Liver (tissue), 9 donors: ENCODE results near the gene C19orf81. TPM values are rescaled to one million over a fixed set of nuclear protein-coding genes. Genes with fewer than 3 reads are reported as not detected.
"Not testable (repeated sequence)": the region's sequence is repeated elsewhere in the genome, so short reads cannot be mapped to it uniquely, and the experiment has no call there.

Experiments
- DNase-seq: peaks from one replicate; pipeline ENCODE4 v3.0.0-alpha.2; 2017; ENCODE audit warnings: low spot score
- H3K27ac ChIP-seq, 2 donors: one replicate each; pipeline ENCODE4 v1.7.0; 2013; ENCODE audit warnings: inconsistent platforms in 2 of 2, low read length in 2 of 2, control low read depth in 1 of 2, low read depth in 1 of 2, mild to moderate bottlenecking in 1 of 2
- H3K27me3 ChIP-seq, 4 donors: one replicate each; pipeline versions ENCODE4 v1.6.1 to v1.7.0; 2013; ENCODE audit warnings: low read length in 3 of 4, inconsistent platforms in 1 of 4, mild to moderate bottlenecking in 1 of 4, moderate library complexity in 1 of 4; ENCODE audit not compliant: control insufficient read depth in 4 of 4, insufficient read depth in 4 of 4
- H3K36me3 ChIP-seq, 4 donors: one replicate each; pipeline versions ENCODE4 v1.6.1 to v1.7.0; 2013; ENCODE audit warnings: low read length in 3 of 4, mild to moderate bottlenecking in 3 of 4, low read depth in 1 of 4, moderate library complexity in 1 of 4; ENCODE audit not compliant: control insufficient read depth in 4 of 4, insufficient read depth in 3 of 4
- H3K4me1 ChIP-seq, 4 donors: one replicate each; pipeline versions ENCODE4 v1.6.1 to v1.7.0; 2013; ENCODE audit warnings: low read length in 3 of 4, mild to moderate bottlenecking in 3 of 4, moderate library complexity in 1 of 4; ENCODE audit not compliant: control insufficient read depth in 4 of 4, insufficient read depth in 4 of 4
- H3K4me3 ChIP-seq, 3 donors: one replicate each; pipeline versions ENCODE4 v1.6.1 to v1.7.0; 2013; ENCODE audit warnings: low read length in 3 of 3, control low read depth in 1 of 3, low read depth in 1 of 3, mild to moderate bottlenecking in 1 of 3
- H3K9ac ChIP-seq, 2 donors: one replicate each; pipeline ENCODE4 v1.7.0; 2013; ENCODE audit warnings: low read length in 2 of 2, mild to moderate bottlenecking in 2 of 2, moderate library complexity in 2 of 2, control low read depth in 1 of 2, low read depth in 1 of 2
- H3K9me3 ChIP-seq, 4 donors: one replicate each; pipeline versions ENCODE4 v1.6.1 to v1.7.0; 2013; ENCODE audit warnings: low read length in 3 of 4; ENCODE audit not compliant: control insufficient read depth in 4 of 4
- CTCF ChIP-seq: fragments of 150-350 bp; IDR thresholded peaks from 2 replicates; pipeline ENCODE4 v1.5.1; 2017; ENCODE audit warnings: improper control_type of control experiment, low read depth, low read length; ENCODE audit not compliant: missing input control
- EGR1 ChIP-seq, 2 donors: IDR thresholded peaks; 2 replicates each; pipeline ENCODE4 v1.6.1; 2016 to 2018; ENCODE audit warnings: antibody characterized with exemption in 2 of 2, low read depth in 2 of 2
- FOXA2 ChIP-seq: IDR thresholded peaks from 2 replicates; pipeline ENCODE4 v1.6.1; 2016; ENCODE audit warnings: antibody characterized with exemption
- GABPA ChIP-seq, 2 donors: IDR thresholded peaks in 1 of 2; conservative IDR thresholded peaks in 1 of 2; 2 replicates each; pipeline ENCODE4 v1.6.1; 2016; ENCODE audit warnings: antibody characterized with exemption in 2 of 2, mild to moderate bottlenecking in 1 of 2, moderate library complexity in 1 of 2
- HNF4A ChIP-seq, 2 donors: conservative IDR thresholded peaks; 2 replicates each; pipeline ENCODE4 v1.6.1; 2016; ENCODE audit warnings: antibody characterized with exemption in 2 of 2, mild to moderate bottlenecking in 2 of 2
- JUND ChIP-seq, 2 donors: IDR thresholded peaks; 2 replicates each; pipeline ENCODE4 v1.6.1; 2016; ENCODE audit warnings: antibody characterized with exemption in 2 of 2
- NR2F2 ChIP-seq: IDR thresholded peaks from 2 replicates; pipeline ENCODE4 v1.6.1; 2016; ENCODE audit warnings: antibody characterized with exemption
- RAD21 ChIP-seq, 2 donors: IDR thresholded peaks; 2 replicates each; pipeline ENCODE4 v1.6.1; 2016; ENCODE audit warnings: antibody characterized with exemption in 2 of 2, mild to moderate bottlenecking in 2 of 2
- YY1 ChIP-seq: IDR thresholded peaks from 2 replicates; pipeline ENCODE4 v1.6.1; 2016; ENCODE audit warnings: antibody characterized with exemption, mild to moderate bottlenecking
- WGBS: extraction: QIAGEN DNeasy Blood & Tissue Kit; methylation state at CpG from one replicate; pipeline ENCODE4 v1.1.7; 2013; 5-methylcytosine and 5-hydroxymethylcytosine counted together
- polyA plus RNA-seq, 2 donors: library from polyadenylated mRNA; stranded (reverse) in 1 of 2; unstranded in 1 of 2; fragments of 200-250 nt in 1 of 2; fragments of >200 nt in 1 of 2; fragmentation: Nextera tagmentation in 1 of 2; extraction: Ambion mirVana in 1 of 2; gene quantifications; one replicate each; pipeline versions ENCODE4 v1.2.1 to v1.2.3, GENCODE V29; 2013 to 2015
- total RNA-seq, 2 donors: library from RNA; depleted of rRNA; stranded (reverse); fragments of >200 nt; gene quantifications; one replicate each; pipeline ENCODE4 v1.2.3, GENCODE V29; 2014
- TF ChIP-seq, protein P1 (sequence below): IDR thresholded peaks from 2 replicates; pipeline ENCODE4 v1.6.1; 2016; ENCODE audit warnings: antibody characterized with exemption
- donor health status: healthy.
- donor health status: healthy.
- donor health status: healthy.
- donor health status: healthy.
- donor health status: healthy.

Gene C19orf81
- total and polyA plus RNA-seq, 4 donors = not detected

DNA sequence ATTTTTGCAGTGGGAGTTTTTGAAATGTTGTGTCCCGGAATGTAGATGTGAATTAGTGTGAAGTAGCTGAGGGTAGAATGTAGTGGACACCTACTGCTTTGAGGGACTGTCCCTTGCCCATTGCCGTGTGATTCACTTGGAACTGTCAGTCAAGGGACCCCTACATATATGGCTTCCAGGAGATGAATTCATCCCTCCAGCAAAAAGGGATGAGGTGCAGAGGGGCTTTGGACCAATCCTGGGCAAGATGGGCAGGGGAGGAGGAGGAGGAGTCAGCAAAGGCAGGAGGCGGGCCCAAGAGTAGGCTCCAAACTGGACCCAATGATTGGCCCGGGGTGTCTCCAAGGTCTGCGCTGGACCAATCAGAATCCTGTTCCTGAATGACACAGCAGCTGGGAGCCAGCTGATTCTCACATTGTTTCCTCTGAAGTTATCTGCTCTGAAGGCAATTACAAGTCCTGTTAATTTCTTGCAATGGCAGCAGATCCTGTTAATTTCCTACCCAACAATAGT lies 28.8 kb upstream of the C19orf81 start:
- DNase-seq, H3K4me1 ChIP-seq, H3K4me3 ChIP-seq, H3K9ac ChIP-seq, H3K9me3 ChIP-seq, H3K36me3 ChIP-seq, H3K27ac ChIP-seq, H3K27me3 ChIP-seq: not testable (repeated sequence)
- 79% methylated on average over 5 of the region's 5 CpGs for WGBS

DNA sequence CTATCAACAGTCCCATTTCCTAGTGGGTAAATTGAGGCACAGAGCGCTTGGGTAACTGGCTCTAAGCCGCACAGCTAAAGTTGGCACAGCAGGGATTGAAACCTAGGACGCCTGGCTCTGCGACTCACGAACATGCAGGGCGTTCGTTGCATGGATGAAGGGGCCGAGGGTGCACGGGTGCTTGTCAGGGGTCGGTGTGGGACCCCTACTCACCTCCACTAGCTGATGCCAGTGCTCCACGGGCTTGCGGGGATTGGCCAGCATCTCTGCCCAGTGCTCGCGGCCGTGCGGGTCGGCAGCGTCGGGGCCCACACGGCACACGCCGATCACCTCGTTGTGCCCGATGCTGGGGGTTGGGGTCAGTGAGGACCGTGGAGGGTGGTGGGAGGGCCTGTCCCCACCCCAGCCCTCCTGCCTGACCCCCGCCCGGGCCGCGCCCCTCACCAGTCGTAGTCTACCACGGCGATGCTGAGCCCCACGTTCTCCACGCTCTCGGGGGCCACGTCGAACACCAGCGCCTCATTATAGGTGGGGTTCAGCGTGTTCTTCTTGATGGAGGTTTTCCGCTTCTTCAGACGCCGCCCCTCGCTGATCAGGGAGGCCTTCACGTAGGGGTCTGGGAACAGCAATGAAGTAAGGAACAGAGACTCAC lies 24.2 kb upstream of the C19orf81 start:
- Histone ChIP-seq H3K4me1 (no peaks in the 10 kb centered on the region), H3K27me3 (no peaks in the 10 kb centered on the region), H3K36me3 (no peaks in the 10 kb centered on the region), H3K9me3 (no peaks in the 10 kb centered on the region), H3K4me3 (no peak overlapping the region), H3K27ac (no peak overlapping the region), H3K9ac (no peak overlapping the region)
- TF ChIP-seq FOXA2 (no peak), NR2F2 (no peak), GABPA (IDR thresholded peaks at IDR 0.05 in 1 of 2, conservative IDR thresholded peaks at IDR 0.05 in 1 of 2) (no peak), CTCF (no peak), JUND (IDR thresholded peaks at IDR 0.05) (no peak), RAD21 (IDR thresholded peaks at IDR 0.05) (no peak)
- 90% methylated on average over 44 of the region's 44 CpGs for WGBS
- no peak for DNase-seq

GRCh38 chr19:50626011-50626410 lies 23.2 kb upstream of the C19orf81 start:
- Histone ChIP-seq H3K36me3 (no peaks in the 10 kb centered on the region), H3K4me3 (no peak overlapping the region), H3K9me3 (no peaks in the 10 kb centered on the region), H3K27ac (no peak overlapping the region), H3K4me1 (no peaks in the 10 kb centered on the region), H3K27me3 (no peaks in the 10 kb centered on the region), H3K9ac (no peak overlapping the region)
- 81% methylated on average over 4 of the region's 4 CpGs for WGBS
- TF ChIP-seq HNF4A (conservative IDR thresholded peaks at IDR 0.05) = no peak
- DNase-seq = no peak

DNA sequence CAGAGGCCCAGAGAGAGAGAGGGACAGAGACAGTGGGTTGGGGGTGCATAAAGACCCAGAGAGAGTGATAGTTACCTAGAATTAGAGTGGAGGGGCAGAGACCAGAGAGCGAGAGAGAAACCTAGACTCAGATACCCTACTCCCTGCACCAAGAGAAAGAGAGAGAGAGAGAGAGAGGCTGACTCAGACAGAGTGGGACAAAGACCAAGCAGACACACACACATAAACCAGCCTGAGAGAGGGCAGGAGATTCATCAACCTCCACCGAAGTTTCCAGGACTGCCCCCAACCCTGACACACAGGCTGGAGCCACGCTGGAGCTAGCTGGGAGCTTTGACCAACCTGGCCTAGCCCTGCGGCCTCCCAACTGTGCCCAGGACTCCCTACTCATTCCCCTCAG lies 22.4 kb upstream of the C19orf81 start:
- no peak for TF ChIP-seq EGR1 (IDR thresholded peaks at IDR 0.05; ENCODE audit: low read depth in 2 of 2)
- TF ChIP-seq YY1 = no peak
- no peak for TF ChIP-seq CTCF
- TF ChIP-seq, protein P1, sequence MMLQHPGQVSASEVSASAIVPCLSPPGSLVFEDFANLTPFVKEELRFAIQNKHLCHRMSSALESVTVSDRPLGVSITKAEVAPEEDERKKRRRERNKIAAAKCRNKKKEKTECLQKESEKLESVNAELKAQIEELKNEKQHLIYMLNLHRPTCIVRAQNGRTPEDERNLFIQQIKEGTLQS = no peak
- Histone ChIP-seq H3K9ac (no peak overlapping the region), H3K4me1 (no peaks in the 10 kb centered on the region), H3K4me3 (no peak overlapping the region), H3K27me3 (no peaks in the 10 kb centered on the region), H3K9me3 (no peaks in the 10 kb centered on the region), H3K36me3 (no peaks in the 10 kb centered on the region), H3K27ac (no peak overlapping the region)
- DNase-seq = no peak
- WGBS = 64% methylated on average over 4 of the region's 4 CpGs
